Endometrium (tissue), 2 donors: ENCODE measurements around the gene PTGR1.
"Not testable (repeated sequence)": the region's sequence is repeated elsewhere in the genome, so short reads cannot be mapped to it uniquely, and the experiment has no call there.

ENCODE experiments used
- FAIRE-seq: peaks from 2 replicates; lab custom pipeline; 2012; peaks lifted over from hg19 to GRCh38; lab: Jason Lieb, UNC
- donor health status: control.
- donor health status: control.

The PTGR1 gene

DNA sequence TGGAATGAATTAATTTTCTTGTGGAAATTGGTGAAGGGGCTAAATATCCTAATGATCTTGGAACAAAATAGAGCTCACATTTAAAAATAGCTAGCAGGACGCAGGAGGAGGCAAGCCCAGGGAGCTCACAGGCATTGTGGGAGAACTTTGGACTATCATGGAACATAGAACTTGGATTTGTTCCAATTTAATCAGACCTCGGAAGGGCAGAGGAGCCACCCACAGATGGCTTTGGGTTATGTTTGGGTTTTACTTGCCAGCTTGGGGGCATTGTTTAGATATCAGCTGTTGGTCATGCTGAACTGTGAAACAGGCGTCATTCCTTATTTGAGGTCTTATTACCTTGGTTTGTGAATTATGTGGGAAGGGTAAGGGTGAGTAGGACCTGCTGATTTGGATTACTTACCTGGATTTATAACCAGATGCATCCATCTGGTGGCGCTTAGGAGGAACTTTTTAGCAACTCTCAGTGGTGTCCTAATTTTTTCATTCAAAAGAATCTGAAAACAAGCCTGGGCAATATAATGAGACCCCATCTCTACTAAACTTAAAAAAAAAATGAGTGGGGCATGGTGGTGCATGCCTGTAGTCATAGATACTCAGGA, 14.1 kb upstream of the PTGR1 start:
- no peak for FAIRE-seq

- no peak for FAIRE-seq
These were observed 11.4 kb upstream of the PTGR1 start for GRCh38 chr9:111610845-111611244.

DNA sequence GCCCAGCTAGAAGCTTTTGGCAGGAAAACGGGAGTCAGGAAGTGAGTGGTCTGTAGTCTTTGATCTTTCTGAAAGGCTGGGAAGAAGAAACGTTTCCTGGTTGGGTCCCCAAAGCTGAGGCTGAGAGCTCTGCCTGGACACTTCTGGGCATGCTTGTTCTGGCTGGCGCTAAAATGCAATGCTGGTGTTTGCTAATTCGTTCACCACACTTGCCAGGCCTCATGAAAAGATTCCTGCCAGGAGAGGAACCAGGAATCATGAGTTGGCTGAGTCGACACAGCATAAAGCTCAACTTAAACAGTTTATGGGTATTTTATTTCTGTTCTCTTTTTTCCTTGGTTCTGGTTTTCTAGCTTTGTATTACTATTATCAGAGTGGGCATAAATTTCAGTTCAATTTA, 10.7 kb upstream of the PTGR1 start:
- FAIRE-seq: no peak

- FAIRE-seq: no peak
These were observed 5.7 kb upstream of the PTGR1 start for GRCh38 chr9:111605041-111605559.

- no peak for FAIRE-seq
These were observed 4.7 kb upstream of the PTGR1 start for GRCh38 chr9:111604054-111604615.

DNA sequence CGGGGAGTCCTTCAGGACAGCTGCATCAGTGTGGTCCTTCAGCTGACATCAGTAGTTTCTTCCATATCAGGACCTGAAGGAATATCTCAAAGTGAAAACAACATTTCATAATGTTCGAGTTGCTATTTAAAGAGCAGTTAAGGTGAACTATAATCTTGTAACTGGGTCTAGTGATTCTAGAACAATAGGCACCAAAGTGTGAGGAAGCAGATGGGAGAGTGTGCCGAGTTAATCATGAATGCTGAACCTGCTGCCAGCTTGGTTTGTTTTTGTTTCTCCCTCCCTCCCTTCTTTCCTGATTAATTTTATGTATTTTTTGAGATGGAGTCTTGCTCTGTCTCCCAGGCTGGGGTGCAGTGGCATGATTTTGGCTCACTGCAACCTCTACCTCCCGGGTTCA, 3.6 kb upstream of the PTGR1 start:
- FAIRE-seq: no peak

- FAIRE-seq: no peak
These were observed 2.0 kb upstream of the PTGR1 start for GRCh38 chr9:111601237-111602018.

GRCh38 chr9:111599955-111600343, 502 bp upstream of the PTGR1 start:
- no peak for FAIRE-seq

DNA sequence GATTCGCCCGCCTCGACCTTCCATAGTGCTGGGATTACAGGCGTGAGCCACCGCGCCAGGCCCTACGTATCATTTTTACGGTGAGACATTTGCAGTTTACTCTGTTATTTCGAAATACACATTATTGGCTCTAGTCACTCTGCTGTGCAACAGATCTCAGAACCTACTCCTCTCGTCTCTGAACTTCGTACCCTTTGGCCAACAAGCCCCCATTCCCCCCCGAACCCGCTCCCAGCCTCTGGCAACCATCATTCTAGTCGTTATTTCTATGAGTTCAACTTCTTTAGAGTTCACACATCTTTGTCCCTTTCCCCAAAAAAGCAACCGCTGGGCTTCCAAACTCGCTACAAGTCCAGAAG, 735 bp downstream of the PTGR1 start:
- FAIRE-seq: no peak

DNA sequence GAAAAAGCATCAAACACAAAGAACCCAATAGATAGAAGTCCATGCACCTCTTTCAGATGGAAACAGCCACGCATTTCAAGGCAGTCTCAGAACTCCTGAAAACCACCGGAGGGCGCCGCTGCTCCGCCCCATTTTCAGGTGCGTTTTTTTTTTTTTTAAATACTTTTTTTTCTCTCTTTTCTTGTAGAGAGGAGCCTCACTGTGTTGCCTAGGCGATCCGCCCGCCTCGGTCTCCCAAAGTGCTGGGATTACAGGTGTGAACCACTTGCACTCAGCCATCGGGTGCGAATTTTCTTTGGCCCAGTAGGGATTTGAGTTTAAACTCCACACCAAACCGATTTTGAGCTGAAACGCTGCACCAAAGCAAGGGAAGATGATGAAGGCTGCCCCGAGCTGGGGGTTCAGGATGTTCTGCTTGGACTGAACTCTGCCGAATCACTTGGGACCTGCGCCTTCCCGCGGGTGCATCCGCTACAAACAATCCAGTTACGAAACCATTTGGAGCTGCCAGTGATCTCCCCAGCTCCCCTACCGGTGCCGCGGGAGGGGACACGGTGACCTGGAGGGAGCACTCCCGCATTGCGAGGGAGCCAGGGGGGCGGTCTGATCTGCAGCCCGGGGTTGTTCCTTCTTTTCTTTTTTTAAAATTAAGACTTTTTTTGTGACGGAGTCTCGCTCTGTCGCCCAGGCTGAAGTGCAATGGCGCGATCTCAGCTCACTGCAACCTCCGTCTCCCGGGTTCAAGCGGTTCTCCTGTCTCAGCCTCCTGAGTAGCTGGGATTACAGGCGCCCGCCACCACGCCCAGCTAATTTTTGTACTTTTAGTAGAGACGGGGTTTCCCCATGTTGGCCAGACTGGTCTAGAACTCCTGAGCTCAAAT, 1.4 kb downstream of the PTGR1 start:
- no peak for FAIRE-seq

- FAIRE-seq: no peak
These were observed 10.6 kb downstream of the PTGR1 start for GRCh38 chr9:111588846-111589245.

GRCh38 chr9:111586378-111586777, 13.1 kb downstream of the PTGR1 start:
- no peak for FAIRE-seq

GRCh38 chr9:111582888-111583287, 16.6 kb downstream of the PTGR1 start:
- no peak for FAIRE-seq

DNA sequence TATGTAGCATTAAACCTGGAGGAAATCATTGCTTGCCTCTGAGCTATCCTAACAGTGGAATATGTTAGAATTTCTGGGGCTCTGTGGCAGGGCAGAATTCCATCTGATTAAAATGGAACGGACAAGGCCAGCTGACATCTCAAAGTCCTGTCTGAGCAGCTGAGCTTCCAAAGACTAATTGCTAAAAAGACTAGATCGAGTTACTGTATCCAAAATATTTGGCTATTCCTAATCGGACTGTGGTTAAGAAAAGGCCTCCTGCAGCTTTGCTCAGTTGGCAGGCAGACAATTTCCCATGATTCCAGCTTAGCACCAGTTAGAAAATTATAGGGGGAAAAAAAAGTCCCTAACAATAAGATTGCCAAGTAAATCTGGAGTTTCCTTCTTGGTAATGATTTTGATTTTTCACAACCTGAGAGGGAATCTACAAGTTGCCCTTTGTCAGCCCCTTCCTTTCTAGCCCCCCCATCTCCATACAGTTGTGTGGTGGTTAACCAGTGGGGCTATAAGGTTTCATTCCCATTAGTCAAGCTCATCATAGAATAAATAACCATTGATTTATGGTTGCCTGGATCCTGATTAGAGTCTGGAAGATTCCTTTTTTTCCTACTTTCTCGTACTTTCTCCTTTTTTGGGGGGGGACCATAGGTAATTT, 26.4 kb downstream of the PTGR1 start:
- FAIRE-seq: no peak

DNA sequence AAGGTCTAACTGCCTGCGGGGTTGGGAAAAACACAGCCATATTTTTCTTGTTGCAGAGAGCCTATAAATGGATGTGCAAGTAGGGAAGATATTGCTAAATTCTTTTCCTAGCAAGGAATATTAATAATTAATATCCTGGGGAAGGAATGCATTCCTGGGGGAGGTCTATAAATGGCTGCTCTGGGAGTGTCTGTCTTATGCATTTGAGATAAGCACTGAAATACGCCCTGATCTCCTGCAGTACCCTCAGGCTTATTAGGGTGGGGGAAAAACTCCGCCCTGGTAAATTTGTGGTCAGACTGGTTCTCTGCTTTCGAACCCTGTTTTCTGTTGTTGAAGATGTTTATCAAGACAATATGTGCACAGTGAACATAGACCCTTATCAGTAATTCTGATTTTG, 31.3 kb downstream of the PTGR1 start:
- not testable (repeated sequence) for FAIRE-seq

- no peak for FAIRE-seq
These were observed 33.2 kb downstream of the PTGR1 start for GRCh38 chr9:111566234-111566633.

DNA sequence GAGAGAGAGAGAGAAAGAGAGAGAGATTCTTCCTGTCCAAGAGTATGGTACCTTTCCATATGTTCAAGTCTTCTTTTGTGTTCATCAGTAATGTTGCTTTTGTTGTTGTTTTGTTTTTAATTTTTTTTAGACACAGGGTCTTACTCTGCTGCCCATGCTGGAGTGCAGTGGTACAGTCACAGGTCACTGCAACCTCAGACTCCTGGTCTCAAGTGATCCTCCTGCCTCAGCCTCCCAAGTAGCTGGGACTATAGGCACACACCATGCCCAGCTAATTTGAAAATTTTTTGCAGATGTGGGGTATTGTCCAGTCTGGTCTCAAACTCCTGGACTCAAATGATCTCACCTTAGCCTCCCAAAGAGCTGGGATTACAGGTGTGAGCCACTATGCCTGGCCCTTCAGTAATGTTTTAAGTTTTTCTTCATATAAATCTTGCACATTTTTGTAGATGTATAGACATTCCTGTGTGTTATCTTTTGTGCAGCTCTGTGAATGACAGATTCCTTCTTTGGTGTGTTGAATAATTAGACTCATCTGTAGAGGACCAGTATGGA, 38.2 kb downstream of the PTGR1 start:
- FAIRE-seq: no peak

DNA sequence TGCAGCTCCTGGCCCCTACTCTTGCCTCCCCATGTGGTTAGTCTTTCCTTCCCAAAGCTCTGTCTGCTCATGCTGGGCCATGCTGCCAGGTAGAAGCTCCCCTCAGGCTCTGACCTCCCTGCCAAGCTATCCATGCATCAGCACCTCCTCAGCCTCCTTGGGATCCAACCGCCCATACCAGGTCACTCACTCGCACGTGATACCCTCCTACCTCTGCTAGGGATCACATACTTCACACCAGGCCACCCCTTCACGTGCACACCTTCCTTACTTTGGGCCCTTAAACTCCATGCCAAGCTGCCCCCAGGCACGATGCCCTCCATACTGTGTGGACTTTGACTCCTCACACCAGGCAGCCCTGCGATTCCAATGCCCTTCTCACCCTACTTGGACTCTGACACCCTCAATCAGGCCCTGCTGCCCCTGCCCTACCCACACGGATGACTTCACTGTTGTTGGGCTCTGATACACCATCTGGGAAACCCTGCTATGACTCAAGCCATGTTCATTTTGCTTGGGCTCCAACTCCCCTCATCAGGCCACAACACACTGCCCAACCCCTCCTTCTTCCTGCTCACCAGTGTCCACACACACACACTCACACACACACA, 40.3 kb downstream of the PTGR1 start:
- no peak for FAIRE-seq

DNA sequence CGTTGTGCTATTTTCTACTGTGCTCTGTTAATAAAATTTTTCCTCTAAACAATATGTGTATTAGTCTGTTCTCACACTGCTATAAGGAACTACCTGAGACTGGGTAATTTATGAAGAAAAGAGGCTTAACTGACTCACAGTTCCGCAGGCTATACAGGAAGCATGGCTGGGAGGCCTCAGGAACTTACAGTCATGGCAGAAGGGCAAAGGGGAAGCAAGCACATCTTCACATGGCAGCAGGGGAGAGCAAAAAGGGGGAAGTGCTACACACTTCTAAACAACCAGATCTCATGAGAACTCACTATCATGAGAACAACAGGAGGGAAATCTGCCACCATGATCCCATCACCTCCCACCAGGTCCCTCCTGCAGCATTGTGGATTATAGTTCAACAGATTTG, 44.0 kb downstream of the PTGR1 start:
- not testable (repeated sequence) for FAIRE-seq

DNA sequence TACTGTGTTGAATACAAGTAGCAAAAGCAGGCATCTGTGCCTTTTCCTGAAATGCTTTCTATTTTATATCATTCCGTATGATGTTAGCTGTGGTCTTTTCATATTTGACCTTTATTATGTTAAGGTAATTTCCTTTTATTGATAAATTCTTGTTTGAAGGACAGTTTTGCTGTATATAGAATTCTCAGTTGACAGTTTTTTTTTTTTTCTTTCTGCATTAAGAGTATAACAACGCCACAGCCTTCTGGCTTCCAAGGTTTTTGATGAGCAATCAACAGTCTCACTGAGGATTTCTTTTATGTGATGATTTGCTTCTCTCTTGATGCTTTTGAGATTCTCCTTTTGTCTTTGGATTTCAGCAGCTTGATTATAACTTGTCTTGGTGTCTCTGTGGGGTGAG, 50.8 kb downstream of the PTGR1 start:
- no peak for FAIRE-seq
